DMS 273 treated with DMSO at 0.1 percent for 48 hours (cell line): ENCODE measurements around the gene RABAC1.

Experiments used
- DNase-seq: peaks from one replicate; lab custom pipeline; 2025; lab: John Stamatoyannopoulos, UW

RABAC1 gene

GRCh38 chr19:41988947-41989346 lies 29.8 kb upstream of the RABAC1 start:
- DNase-seq = no peak

DNA sequence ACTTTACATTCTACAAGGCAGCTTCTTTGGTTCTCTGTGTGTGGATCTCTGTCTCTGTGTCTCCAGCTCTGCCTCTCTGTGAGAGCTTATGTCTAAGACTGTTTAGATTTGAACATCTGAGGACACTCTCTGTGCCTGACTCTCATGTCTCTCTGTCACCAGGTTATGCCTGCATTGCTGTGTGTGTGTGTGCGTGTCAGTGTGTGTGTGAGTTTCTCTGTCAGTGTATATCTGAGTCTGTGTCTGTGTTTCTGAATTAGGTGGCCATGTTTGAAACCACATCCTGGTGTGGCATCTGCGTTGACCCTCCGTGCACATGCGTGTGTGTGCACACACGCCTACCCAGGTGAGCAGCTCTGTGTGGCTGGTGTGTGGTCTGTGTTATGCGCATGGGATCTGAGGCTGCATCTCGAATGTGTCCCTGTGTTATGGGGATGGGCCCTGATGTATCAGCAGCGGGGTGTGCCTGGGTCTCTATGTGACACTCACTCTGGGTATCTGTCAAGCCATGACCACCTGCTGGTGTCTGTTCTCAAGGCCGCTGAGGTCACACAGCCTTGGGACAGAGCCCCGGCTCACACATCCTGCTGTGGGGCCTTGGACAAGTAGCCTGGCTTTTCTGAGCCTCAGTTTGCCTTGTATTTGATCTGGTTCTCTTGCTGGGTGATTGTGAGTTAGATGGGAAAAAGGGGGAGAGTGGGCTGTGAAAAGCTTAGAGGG lies 28.2 kb upstream of the RABAC1 start:
- no peak for DNase-seq

DNA sequence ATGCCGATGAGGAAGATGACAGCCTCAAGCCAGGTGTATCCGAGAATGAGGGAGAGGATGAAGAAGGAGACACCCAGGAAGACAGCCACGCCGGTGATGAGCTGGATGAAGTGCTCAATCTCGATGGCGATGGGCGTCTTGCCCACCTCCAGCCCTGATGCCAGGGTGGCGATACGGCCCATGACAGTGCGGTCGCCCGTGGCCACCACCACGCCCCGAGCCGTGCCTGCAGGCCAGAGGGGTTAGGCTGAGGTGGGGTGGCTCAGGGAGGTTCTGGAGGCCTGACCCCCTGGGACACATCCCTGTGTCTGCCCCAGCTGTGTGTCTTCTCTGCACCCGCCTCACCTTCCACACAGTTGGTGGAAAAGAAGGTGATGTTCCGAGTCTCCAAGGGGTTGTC lies 25.8 kb upstream of the RABAC1 start:
- no peak for DNase-seq

GRCh38 chr19:41981724-41982123 lies 22.6 kb upstream of the RABAC1 start:
- DNase-seq = no peak

DNA sequence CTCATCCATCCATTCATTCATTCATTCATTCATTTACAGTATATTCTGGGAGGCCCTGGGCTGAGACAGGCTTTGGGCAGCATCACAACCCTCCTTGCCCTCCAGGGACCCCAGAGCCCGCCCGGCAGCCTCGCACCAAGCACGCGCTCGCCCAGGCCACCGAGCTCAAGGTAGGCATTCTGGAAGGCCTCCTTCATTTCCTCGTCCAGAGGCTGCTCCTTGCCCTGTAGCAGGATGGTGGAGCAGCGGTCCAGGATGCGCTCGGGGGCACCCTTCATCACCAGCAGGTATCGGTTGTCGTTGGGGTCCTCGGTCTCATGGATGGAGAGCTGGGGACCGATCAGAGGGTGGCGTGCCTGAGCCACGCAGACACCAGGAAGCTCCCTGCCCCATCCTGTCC lies 19.3 kb upstream of the RABAC1 start:
- no peak for DNase-seq

DNA sequence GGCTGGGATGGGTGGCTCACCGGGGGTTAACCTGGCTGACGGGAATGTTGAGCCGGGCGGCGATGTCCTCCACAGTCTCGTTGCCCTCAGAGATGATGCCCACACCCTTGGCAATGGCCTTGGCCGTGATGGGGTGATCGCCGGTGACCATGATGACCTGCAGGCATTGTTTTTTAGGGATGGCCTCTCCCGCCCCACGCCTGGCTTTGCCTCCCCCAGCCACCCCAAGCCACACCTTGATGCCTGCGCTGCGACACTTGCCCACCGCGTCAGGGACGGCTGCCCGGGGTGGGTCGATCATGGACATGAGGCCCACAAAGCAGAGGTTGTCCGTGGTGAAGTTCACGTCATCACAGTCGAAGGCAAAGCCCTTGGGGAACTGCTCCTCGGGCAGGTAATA lies 18.8 kb upstream of the RABAC1 start:
- DNase-seq = no peak

DNA sequence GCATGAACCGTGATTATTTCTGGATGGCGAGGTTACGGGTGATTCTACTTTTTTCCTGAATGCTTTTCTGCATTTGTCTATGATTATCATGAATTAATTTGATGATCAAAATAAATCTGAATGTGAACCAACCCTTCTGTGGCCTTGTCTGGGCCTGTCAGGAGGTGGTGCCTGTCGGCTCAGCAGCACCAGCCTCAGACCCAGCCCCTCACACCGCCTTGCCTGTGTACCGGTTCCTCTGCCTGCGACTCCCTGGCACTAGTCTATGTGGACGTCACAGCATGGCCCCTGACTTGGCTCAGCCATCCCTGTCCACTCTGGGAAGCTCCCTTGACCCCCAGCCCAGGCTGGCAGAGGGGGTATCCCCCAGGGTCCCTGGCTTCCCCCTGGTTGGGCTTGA lies 15.5 kb upstream of the RABAC1 start:
- no peak for DNase-seq

- no peak for DNase-seq
These were observed 12.2 kb upstream of the RABAC1 start for GRCh38 chr19:41971363-41971762.

DNA sequence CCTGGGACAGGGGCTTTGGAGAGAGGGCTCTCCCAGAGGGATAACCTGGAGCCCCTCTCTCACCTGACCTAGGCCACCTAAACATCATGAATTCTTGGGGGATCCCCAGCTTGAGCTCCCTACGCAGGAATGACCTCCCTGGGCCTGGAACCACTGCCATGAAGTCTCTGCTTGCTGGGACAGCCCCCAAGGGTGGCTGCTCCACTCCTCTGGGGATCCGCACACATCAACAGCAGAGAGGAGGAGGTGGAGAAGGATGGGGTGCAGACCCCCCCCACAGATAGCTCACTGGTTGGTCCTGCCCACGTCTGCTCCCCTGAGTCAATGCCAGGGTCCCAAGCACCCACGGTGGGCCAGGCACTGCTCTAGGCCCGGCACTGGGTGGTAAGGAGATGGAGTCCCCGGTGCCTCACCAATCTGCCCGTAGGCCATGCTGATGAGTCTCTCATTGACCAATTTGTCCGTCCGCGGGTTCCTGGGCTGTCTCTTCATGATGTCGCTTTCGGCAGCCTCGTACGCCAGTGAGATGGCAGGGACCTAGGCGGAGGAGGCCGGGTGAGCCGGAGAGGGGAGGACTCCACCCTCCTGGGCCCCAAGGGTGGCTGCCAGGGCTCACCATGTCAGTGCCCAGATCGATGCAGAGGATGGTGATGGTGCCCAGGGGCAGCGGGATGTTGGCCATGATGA lies 10.8 kb upstream of the RABAC1 start:
- no peak for DNase-seq

- no peak for DNase-seq
These were observed 9.9 kb upstream of the RABAC1 start for GRCh38 chr19:41968751-41969595.

GRCh38 chr19:41967054-41967783 lies 8.1 kb upstream of the RABAC1 start:
- no peak for DNase-seq

DNA sequence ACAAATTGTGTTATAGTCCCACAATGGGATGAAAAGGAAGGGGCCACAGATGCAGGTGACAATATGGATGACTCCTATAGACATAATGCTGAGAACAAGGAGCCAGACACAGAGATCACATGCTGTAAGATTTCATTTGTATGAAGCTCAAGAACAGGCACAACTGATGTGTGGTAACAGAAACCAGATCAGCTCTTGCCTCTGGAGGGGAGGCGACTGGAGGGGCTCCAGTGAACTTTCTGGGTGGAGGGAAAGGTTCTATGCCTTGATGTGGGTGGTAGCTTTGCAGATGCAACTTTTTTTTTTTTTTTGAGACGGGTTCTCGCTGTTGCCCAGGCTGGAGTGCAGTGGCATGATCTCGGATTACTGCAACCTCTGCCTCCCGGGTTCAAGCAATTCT lies 6.0 kb upstream of the RABAC1 start:
- DNase-seq = no peak

GRCh38 chr19:41960973-41961372 lies 1.9 kb upstream of the RABAC1 start:
- no peak for DNase-seq

- peak; percentile 8 for DNase-seq
These were observed 610 bp downstream of the RABAC1 start for GRCh38 chr19:41958367-41959055.

GRCh38 chr19:41957838-41958366 lies 1.2 kb downstream of the RABAC1 start:
- DNase-seq = peak; percentile 68

DNA sequence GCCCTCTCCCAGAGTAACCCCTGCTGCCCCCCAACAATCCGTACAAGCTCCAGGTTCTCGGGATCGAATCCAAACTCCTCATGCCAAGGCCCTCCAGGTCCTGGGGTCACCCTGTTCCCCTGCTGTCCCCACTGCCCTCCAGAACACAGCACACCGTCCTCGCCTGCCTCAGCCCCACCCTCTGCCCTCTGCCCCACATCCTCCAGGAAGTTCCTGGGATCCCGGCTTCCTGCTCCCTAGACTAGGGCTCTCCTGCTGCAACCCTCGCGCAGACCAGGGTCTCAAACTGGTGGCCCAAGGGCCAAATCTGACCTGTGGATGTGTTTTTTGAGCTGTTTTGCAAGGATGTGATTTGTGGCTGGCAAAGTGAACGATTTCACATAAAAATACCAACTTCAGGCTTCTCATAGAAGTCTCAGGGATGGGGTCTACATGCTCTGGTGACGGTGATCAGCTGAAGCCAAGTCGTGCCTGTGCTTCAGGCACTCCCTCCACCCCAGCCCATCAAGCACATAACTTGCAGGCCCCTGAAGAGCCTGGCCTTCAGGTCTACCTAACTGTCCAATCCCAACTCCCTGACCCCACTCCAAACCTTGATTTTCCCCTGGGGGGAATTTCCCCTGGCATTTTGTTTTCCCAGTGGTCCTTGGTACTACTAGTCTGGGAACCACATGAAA lies 1.8 kb downstream of the RABAC1 start:
- DNase-seq = no peak

DNA sequence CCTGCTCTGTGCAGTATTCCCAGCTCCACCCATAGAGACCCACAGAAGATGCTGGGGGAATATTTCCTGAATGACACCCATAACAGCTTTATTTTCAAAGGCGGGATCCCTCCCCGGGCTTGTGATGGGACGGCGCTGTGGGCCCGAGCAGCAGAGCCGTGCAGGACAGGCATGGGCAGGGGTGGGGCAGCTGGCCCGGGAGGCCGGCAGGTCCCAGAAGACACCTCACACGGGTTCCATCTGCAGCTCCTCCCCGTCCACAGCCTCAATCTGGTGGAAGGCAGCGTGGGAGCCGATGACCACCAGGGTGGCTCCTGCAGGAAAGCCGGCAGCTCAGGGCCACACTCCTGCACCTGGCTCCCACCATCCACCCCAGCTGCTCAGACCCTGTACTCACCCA lies 2.5 kb downstream of the RABAC1 start:
- DNase-seq = no peak

DNA sequence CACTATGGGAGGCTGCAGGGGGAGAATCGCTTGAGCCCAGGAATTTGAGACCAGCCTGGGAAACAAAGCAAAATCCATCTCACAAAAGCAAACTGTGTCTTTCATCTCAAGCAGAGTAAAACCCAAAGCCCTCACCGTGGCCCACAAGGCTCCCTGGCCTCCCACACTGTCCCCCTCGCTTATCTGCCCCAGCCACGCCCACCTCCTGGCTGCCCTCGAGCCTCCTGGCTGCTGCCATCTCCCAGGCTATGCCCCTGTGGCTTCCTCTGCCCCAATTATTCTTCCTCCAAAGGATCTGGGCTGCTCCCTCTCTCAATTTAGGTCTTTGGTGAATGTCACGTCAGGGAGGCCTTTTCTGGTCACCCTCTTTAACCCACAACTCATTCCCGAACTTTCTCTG lies 3.6 kb downstream of the RABAC1 start:
- no peak for DNase-seq

DNA sequence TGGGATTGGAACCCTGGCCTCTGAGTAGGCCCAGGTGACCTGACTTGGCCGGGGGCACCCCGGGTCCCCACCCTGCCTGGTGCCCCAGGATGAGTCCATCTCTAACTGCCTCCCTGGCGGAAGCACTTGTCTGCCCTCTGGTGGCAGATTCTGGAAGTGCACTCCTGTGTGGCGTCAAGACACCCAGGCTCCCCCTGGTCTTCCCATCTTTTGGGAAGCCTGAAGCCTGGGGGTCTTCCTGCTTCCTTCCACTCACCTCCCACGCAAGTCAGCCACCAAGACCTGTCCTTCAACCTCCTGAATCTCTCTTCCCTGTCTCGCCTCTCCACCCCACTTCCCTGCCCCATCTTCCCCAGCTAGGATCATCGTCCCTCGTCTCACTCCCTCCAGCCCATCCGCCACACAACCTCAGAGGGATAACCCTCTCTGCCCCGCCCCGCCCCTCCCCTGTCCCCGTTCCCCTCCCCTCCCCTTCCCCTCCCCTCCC lies 7.4 kb downstream of the RABAC1 start:
- no peak for DNase-seq

DNA sequence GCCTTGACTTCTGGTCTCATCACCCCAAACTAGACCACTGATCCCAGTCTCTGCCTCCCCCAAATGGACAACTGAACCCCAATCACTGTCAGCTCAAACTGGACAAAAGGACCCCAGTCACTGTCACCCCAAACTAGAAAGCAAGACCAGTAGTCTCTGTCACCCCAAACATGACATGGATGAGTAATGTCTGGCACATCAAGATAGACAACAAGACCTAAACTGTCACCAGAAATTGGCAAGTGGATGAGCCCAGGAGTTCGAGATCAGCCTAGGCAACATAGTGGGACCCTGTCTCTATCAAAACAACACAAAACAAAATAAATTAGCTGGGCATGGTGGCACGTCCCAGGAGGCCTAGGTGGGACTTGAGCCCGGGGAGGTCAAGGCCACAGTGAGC lies 12.0 kb downstream of the RABAC1 start:
- DNase-seq = no peak
